ENCODE results near the gene PRR23E.

GRCh38 chr3:127171721-127172120, 21.2 kb upstream of the PRR23E start:
- TF ChIP-seq CTCF (IDR thresholded peaks at IDR 0.05; ENCODE audit: insufficient read depth, low read depth, low read length) (no peak), EZH2 (IDR thresholded peaks at IDR 0.05; ENCODE audit: insufficient read depth, low read length) (no peak)

Measured in astrocyte (in vitro differentiated cells and primary cell).